ENCODE results near the gene PLCB4.

PLCB4 gene

DNA sequence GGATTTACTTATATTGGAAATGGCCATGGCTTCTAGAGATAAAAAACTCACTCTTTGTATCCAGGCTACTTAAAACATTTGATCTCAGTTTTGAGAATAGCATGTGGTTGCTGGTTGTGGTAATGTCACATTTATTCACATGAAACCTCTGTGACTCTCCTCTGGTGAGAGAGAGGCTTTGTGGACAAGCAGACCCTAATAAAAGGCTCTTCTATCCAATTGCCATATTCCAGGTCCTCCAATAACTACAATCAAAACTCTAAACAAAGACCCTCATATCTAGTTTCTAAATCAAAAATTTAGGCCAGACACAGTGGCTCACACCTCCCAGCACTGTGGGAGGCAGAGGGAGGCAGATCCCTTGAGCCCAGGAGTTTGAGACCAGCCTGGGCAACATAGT, 269.2 kb downstream of the PLCB4 start:
- Histone ChIP-seq H3K4me3 (ENCODE audit: low read depth in 1 of 2, low read length in 2 of 2) (no peak overlapping the region), H3K27ac (ENCODE audit: low read depth, low read length) (no peak overlapping the region), H3K36me3 (ENCODE audit: insufficient read depth, low read length) (no peaks in the 10 kb centered on the region)

DNA sequence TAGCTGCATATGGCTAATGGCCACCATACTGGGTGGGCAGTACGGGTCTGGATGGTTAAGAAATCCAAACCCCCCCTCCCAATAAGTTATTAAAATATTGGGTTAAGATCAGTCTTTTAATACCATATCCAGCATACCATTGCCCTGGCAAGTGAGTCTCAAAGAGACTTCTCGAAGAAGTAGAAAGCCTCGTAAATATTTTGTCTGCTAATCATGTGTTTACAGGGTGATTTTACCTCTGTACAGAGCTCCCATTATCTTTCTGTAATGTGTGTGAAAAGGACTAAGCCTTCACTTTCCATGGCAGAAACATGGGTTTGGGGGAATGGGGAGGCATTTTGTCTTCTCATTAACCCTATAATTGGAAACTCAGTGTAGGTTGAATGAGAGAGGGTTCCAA, 270.8 kb downstream of the PLCB4 start:
- H3K4me1 ChIP-seq (ENCODE audit: insufficient read depth, low read length) = no peaks in the 10 kb centered on the region
- H3K4me3 ChIP-seq (ENCODE audit: low read depth in 1 of 2, low read length in 2 of 2) = no peak overlapping the region
- no peaks in the 10 kb centered on the region for H3K27me3 ChIP-seq (ENCODE audit: control insufficient read depth in 1 of 2, insufficient read depth in 2 of 2, low read length in 2 of 2)
- H3K9me3 ChIP-seq (ENCODE audit: low read length) = no peaks in the 10 kb centered on the region
- no peak overlapping the region for H3K27ac ChIP-seq (ENCODE audit: low read depth, low read length)
- no peaks in the 10 kb centered on the region for H3K36me3 ChIP-seq (ENCODE audit: insufficient read depth, low read length)
- no peak overlapping the region for H3K9ac ChIP-seq (ENCODE audit: low read length)

More for the DNA sequence above, 269.2 kb downstream of the PLCB4 start:
- Histone ChIP-seq H3K27me3 (ENCODE audit: control insufficient read depth in 1 of 2, insufficient read depth in 2 of 2, low read length in 2 of 2) (no peaks in the 10 kb centered on the region), H3K9ac (ENCODE audit: low read length) (no peak overlapping the region), H3K9me3 (ENCODE audit: low read length) (no peaks in the 10 kb centered on the region), H3K4me1 (ENCODE audit: insufficient read depth, low read length) (no peaks in the 10 kb centered on the region)

DNA sequence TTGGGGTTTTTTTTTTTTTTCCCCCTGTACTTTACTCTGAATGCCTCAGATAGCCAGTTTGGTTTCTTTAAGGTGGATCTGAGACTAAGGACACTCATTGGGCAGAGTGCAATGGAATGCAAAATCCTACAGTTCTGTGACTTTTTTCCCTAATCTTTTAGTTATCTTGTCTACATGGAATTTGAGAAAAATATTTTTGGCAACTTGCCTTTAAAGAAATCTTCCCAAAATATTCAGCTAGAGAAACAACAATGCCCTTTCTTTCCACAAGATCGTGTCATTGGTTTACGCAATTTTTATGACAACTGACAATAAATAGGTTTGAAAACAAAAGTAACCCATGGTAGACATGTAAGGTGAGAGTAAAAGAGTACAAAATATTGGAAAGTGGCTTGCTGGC, 273.8 kb downstream of the PLCB4 start:
- no peaks in the 10 kb centered on the region for H3K9me3 ChIP-seq (ENCODE audit: low read length)
- no peak overlapping the region for H3K9ac ChIP-seq (ENCODE audit: low read length)
- H3K36me3 ChIP-seq (ENCODE audit: insufficient read depth, low read length) = no peaks in the 10 kb centered on the region
- H3K4me3 ChIP-seq (ENCODE audit: low read depth in 1 of 2, low read length in 2 of 2) = no peak overlapping the region
- no peaks in the 10 kb centered on the region for H3K27me3 ChIP-seq (ENCODE audit: control insufficient read depth in 1 of 2, insufficient read depth in 2 of 2, low read length in 2 of 2)
- peaks cover 3% of the 10 kb centered on the region for H3K4me1 ChIP-seq (ENCODE audit: insufficient read depth, low read length)
- H3K27ac ChIP-seq (ENCODE audit: low read depth, low read length) = no peak overlapping the region

DNA sequence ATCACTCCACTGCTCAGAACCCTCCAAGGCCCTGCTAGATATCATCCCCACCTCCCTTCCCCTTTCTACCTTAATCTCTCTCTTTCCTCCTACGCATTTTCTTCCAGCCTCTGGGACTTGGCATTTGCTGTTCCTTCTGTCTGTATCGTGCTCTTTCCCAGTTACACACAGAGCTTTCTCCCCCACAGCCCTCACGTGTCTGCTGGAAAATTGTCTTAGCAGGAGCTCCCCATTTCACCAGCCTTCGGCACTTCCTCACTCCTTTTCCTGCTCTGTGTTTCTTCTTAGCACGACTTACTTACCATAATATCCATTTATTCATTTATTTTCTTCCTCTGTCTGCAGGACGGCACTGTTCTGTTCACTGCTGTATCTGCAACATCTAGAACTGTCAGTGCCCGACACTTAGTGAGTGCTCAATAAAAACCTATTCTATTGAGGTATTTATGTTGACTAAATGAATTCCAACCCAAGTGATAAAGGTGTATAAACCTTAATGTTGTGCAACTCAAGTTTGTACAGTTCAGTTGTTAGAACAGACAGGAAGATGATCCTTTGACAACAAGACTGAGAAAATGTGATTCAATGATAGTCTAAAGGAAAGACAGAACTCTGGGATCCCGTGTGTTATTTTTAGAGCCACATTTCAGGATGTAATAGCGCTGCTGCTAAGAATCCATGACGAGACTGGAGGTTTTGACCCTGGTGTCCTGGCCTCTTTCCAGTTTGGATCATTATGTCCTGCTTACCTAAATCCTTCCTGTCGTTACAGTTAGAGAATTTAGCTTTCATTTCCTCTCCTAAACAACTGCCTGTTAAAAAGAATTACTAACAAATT, 275.4 kb downstream of the PLCB4 start:
- H3K4me1 ChIP-seq (ENCODE audit: insufficient read depth, low read length) = peaks cover 3% of the 10 kb centered on the region
- no peaks in the 10 kb centered on the region for H3K9me3 ChIP-seq (ENCODE audit: low read length)
- no peak overlapping the region for H3K27ac ChIP-seq (ENCODE audit: low read depth, low read length)
- H3K36me3 ChIP-seq (ENCODE audit: insufficient read depth, low read length) = no peaks in the 10 kb centered on the region
- no peaks in the 10 kb centered on the region for H3K27me3 ChIP-seq (ENCODE audit: control insufficient read depth in 1 of 2, insufficient read depth in 2 of 2, low read length in 2 of 2)
- no peak overlapping the region for H3K4me3 ChIP-seq (ENCODE audit: low read depth in 1 of 2, low read length in 2 of 2)
- no peak overlapping the region for H3K9ac ChIP-seq (ENCODE audit: low read length)

DNA sequence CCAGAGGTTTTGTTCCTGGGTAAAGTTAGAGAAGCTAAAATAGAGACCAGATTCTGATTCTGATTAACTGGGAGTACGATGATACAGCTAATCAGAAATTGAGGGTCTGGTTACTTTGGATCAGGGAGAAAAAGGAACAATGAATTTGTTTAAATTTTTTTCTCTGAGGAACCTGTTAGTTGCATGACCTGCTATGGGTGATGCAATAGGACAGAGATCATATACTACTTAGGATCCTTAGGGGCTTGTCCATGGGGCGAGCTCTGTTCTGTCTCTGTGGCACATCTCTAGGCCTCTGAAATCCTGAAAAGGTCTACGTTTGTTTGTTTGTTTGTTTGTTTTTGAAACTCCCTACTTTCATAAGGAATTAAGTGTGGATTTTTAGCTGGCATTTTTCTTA, 279.4 kb downstream of the PLCB4 start:
- Histone ChIP-seq H3K27me3 (ENCODE audit: control insufficient read depth in 1 of 2, insufficient read depth in 2 of 2, low read length in 2 of 2) (no peaks in the 10 kb centered on the region), H3K27ac (ENCODE audit: low read depth, low read length) (no peak overlapping the region), H3K9me3 (ENCODE audit: low read length) (no peaks in the 10 kb centered on the region), H3K9ac (ENCODE audit: low read length) (no peak overlapping the region), H3K36me3 (ENCODE audit: insufficient read depth, low read length) (no peaks in the 10 kb centered on the region), H3K4me1 (ENCODE audit: insufficient read depth, low read length) (peaks cover 3% of the 10 kb centered on the region), H3K4me3 (ENCODE audit: low read depth in 1 of 2, low read length in 2 of 2) (no peak overlapping the region)

DNA sequence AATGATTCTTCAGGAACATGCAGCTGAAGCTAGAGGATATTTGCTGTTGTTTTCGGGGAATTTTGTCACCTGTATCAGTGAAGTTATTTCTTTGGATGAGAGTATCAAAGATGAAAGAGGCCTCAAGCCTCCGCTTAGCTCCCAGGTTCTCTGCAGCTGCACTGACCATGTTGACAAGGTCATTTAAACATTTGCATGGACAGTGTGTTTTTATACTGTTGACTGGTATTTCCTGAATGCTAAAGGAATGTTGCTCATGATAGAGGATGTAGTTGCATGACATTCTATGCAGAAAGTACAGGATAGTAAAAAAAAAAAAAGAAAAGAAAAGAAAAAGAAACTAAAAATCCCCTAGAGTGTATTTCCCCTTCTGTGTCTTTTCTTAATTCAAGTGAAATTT, 279.9 kb downstream of the PLCB4 start:
- no peaks in the 10 kb centered on the region for H3K9me3 ChIP-seq (ENCODE audit: low read length)
- no peak overlapping the region for H3K27ac ChIP-seq (ENCODE audit: low read depth, low read length)
- H3K4me3 ChIP-seq (ENCODE audit: low read depth in 1 of 2, low read length in 2 of 2) = no peak overlapping the region
- H3K4me1 ChIP-seq (ENCODE audit: insufficient read depth, low read length) = peaks cover 3% of the 10 kb centered on the region
- no peaks in the 10 kb centered on the region for H3K36me3 ChIP-seq (ENCODE audit: insufficient read depth, low read length)
- H3K27me3 ChIP-seq (ENCODE audit: control insufficient read depth in 1 of 2, insufficient read depth in 2 of 2, low read length in 2 of 2) = no peaks in the 10 kb centered on the region
- no peak overlapping the region for H3K9ac ChIP-seq (ENCODE audit: low read length)

DNA sequence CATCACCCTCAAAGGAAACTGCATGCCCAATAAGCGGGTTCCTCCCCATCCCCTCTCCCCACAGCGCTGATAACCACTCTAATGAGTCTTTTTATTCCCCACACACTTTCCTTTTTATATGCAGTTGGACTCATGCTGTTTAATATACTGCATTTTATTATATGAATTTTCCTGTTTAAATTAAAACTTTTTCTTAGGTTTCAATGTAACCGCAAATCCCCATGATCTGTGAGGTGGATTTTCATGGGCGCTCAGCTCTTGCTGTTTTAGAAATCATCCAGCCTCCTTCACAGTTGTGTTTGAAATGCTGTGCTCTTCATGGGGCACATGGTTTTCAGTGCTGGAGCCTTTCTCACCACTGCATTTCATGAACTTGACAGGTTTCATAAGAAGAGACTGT, 280.4 kb downstream of the PLCB4 start:
- no peaks in the 10 kb centered on the region for H3K9me3 ChIP-seq (ENCODE audit: low read length)
- peaks cover 3% of the 10 kb centered on the region for H3K4me1 ChIP-seq (ENCODE audit: insufficient read depth, low read length)
- no peaks in the 10 kb centered on the region for H3K36me3 ChIP-seq (ENCODE audit: insufficient read depth, low read length)
- H3K9ac ChIP-seq (ENCODE audit: low read length) = no peak overlapping the region
- H3K27ac ChIP-seq (ENCODE audit: low read depth, low read length) = no peak overlapping the region
- no peak overlapping the region for H3K4me3 ChIP-seq (ENCODE audit: low read depth in 1 of 2, low read length in 2 of 2)
- H3K27me3 ChIP-seq (ENCODE audit: control insufficient read depth in 1 of 2, insufficient read depth in 2 of 2, low read length in 2 of 2) = no peaks in the 10 kb centered on the region

DNA sequence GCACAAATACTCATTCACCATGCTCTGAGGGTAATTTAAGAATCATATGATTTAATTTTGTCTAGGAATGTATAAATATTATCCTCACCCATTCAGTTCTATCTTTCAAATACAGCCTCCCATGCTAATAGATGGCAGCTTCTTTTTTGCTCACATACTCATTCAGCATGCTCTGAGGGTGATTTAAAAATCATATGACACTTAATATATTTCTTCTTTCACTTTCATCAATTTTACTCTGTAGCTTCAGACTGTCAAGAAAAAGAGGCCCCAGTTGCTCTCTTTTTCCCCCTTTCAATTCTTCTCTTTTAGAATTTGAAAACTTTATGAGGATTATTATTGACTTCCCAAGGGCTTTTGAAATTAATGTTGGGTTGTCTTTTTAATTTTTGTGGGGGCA, 283.9 kb downstream of the PLCB4 start:
- Histone ChIP-seq H3K9me3 (ENCODE audit: low read length) (no peaks in the 10 kb centered on the region), H3K4me1 (ENCODE audit: insufficient read depth, low read length) (no peaks in the 10 kb centered on the region), H3K4me3 (ENCODE audit: low read depth in 1 of 2, low read length in 2 of 2) (no peak overlapping the region), H3K36me3 (ENCODE audit: insufficient read depth, low read length) (no peaks in the 10 kb centered on the region), H3K9ac (ENCODE audit: low read length) (no peak overlapping the region), H3K27me3 (ENCODE audit: control insufficient read depth in 1 of 2, insufficient read depth in 2 of 2, low read length in 2 of 2) (no peaks in the 10 kb centered on the region), H3K27ac (ENCODE audit: low read depth, low read length) (no peak overlapping the region)

DNA sequence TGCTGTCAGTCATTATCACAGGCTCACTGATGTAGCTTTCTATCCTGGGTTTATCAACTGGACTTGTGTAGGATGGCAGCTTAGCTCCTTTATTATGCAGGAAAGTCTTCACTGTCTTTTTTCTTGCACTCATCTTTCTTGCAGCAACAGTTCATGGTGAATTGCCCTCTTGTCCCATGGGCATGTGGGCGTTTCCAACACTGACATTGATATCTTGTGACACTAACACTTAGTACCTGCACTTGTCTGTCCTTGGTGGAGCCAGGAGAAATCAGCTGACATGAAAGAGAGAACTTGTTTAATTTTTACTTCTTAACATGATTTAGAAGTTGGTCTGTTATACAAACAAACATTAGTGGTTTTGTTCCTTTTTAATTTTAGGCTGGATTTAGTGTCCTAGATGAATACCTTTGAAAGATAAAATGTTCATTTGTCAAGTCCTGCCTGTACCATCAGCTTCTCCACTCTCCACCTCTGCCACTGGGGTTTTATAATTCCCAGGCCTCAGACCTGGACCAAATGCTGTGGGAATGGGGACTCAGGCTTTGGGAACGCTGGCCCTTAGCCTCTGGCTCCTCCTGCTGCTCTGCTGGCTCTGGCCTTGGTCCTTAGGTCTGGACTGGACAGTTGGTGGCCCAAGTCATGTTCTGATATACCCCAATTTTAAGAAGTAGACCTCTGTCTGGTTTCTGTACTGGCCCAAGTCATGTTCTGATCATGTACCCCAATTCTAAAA, 284.5 kb downstream of the PLCB4 start:
- Histone ChIP-seq H3K9me3 (ENCODE audit: low read length) (no peaks in the 10 kb centered on the region), H3K9ac (ENCODE audit: low read length) (no peak overlapping the region), H3K36me3 (ENCODE audit: insufficient read depth, low read length) (no peaks in the 10 kb centered on the region), H3K4me1 (ENCODE audit: insufficient read depth, low read length) (no peaks in the 10 kb centered on the region), H3K4me3 (ENCODE audit: low read depth in 1 of 2, low read length in 2 of 2) (no peak overlapping the region), H3K27ac (ENCODE audit: low read depth, low read length) (no peak overlapping the region), H3K27me3 (ENCODE audit: control insufficient read depth in 1 of 2, insufficient read depth in 2 of 2, low read length in 2 of 2) (no peaks in the 10 kb centered on the region)

DNA sequence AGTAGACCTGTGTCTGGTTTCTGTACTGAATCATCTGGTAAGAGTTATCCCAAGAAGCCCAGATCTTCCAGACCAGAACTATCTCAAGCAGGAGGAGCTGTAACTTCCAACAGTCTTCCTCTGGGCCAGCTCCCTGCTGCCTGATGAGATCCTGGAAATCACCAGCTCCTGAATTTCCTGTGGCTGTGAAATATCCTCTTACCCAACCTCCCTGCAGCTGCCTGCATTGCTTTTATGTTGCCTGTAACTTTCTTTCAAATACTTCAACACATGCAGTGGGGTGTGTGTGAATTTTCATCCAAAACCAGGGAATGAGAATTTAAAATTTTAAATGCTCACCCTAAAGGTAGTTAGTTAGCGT, 285.0 kb downstream of the PLCB4 start:
- H3K36me3 ChIP-seq (ENCODE audit: insufficient read depth, low read length) = no peaks in the 10 kb centered on the region
- H3K9ac ChIP-seq (ENCODE audit: low read length) = no peak overlapping the region
- no peak overlapping the region for H3K4me3 ChIP-seq (ENCODE audit: low read depth in 1 of 2, low read length in 2 of 2)
- no peaks in the 10 kb centered on the region for H3K9me3 ChIP-seq (ENCODE audit: low read length)
- H3K4me1 ChIP-seq (ENCODE audit: insufficient read depth, low read length) = no peaks in the 10 kb centered on the region
- H3K27ac ChIP-seq (ENCODE audit: low read depth, low read length) = no peak overlapping the region
- H3K27me3 ChIP-seq (ENCODE audit: control insufficient read depth in 1 of 2, insufficient read depth in 2 of 2, low read length in 2 of 2) = no peaks in the 10 kb centered on the region

DNA sequence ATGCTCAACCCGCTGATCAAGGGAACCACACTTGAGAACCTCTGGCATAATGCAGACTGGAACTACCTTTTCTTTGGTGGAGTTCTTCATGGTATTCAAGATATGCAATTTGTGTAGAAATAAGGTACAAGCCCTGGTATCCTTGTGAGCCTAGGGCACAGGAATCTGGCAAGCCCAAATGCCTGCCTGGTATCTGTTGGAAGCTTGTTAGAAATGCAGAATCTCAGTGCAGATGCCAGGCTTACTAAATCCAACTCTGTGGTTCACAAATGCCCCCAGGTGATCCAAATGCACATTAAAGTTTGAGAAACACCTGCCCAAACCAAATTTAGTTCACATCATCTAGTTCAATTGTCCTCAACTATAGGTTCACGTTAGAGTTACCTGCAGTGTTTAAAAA, 285.7 kb downstream of the PLCB4 start:
- H3K27ac ChIP-seq (ENCODE audit: low read depth, low read length) = no peak overlapping the region
- no peak overlapping the region for H3K9ac ChIP-seq (ENCODE audit: low read length)
- H3K4me3 ChIP-seq (ENCODE audit: low read depth in 1 of 2, low read length in 2 of 2) = no peak overlapping the region
- H3K4me1 ChIP-seq (ENCODE audit: insufficient read depth, low read length) = peaks cover 3% of the 10 kb centered on the region
- H3K36me3 ChIP-seq (ENCODE audit: insufficient read depth, low read length) = no peaks in the 10 kb centered on the region
- no peaks in the 10 kb centered on the region for H3K9me3 ChIP-seq (ENCODE audit: low read length)
- H3K27me3 ChIP-seq (ENCODE audit: control insufficient read depth in 1 of 2, insufficient read depth in 2 of 2, low read length in 2 of 2) = no peaks in the 10 kb centered on the region

DNA sequence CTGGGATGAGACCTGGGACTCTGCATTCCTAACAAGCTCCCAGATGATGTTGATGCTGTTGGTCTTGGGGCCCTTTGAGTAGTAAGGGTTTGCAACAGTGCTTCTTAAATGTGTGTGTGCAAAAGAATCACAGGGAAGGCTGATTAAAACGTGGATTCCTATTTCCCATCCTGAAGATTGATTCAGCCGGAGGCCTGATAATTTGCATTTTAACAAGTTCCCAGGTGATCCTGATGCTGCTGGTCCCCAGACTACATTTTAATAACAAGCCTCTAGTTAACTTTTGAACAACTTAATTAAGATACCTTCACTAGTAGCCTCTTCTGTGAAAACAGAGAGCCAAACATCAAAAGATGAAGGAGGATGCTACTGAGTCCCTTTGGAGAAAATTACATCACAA, 289.1 kb downstream of the PLCB4 start:
- H3K27me3 ChIP-seq (ENCODE audit: control insufficient read depth in 1 of 2, insufficient read depth in 2 of 2, low read length in 2 of 2) = no peaks in the 10 kb centered on the region
- peaks cover 10% of the 10 kb centered on the region for H3K4me1 ChIP-seq (ENCODE audit: insufficient read depth, low read length)
- H3K4me3 ChIP-seq (ENCODE audit: low read depth in 1 of 2, low read length in 2 of 2) = no peak overlapping the region
- H3K9ac ChIP-seq (ENCODE audit: low read length) = no peak overlapping the region
- no peaks in the 10 kb centered on the region for H3K36me3 ChIP-seq (ENCODE audit: insufficient read depth, low read length)
- no peak overlapping the region for H3K27ac ChIP-seq (ENCODE audit: low read depth, low read length)
- no peaks in the 10 kb centered on the region for H3K9me3 ChIP-seq (ENCODE audit: low read length)
